ENCODE results near the gene HIRIP3. TPM values are rescaled to one million over a fixed set of nuclear protein-coding genes. Genes with fewer than 3 reads are reported as not detected.

HIRIP3 gene
- total and polyA plus RNA-seq, 2 experiments from 2014 or later: 3.2 to 11.9 TPM

DNA sequence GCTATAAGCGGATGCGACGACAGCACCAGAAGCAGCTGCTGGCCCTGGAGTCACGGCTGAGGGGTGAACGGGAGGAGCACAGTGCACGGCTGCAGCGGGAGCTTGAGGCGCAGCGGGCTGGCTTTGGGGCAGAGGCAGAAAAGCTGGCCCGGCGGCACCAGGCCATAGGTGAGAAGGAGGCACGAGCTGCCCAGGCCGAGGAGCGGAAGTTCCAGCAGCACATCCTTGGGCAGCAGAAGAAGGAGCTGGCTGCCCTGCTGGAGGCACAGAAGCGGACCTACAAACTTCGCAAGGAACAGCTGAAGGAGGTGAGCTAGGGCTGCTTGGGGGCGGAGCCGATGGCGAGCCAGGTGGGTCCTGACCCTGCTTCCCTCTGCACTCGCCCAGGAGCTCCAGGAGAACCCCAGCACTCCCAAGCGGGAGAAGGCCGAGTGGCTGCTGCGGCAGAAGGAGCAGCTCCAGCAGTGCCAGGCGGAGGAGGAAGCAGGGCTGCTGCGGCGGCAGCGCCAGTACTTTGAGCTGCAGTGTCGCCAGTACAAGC is 10.1 kb downstream of the HIRIP3 start:
- no peak for DNase-seq
- H3K27me3 ChIP-seq (replicated peaks; ENCODE audit: insufficient read depth): no peaks in the 10 kb centered on the region
- H3K27ac ChIP-seq: no peak overlapping the region
- H4K20me1 ChIP-seq (ENCODE audit: insufficient read depth): no peaks in the 10 kb centered on the region
- 0 out of 2 replicates have a peak, but pooled peaks cover 6% of the 10 kb centered on the region for H3K79me2 ChIP-seq (ENCODE audit: insufficient read depth)
- H3K4me3 ChIP-seq: no peak overlapping the region
- TF ChIP-seq EZH2phosphoT487 (IDR thresholded peaks at IDR 0.05; ENCODE audit: insufficient read depth, low read depth): no peak
- TF ChIP-seq EZH2 (IDR thresholded peaks at IDR 0.05; ENCODE audit: insufficient read depth, poor library complexity, severe bottlenecking): no peak
- H3K4me2 ChIP-seq (ENCODE audit: unreplicated experiment): no peak overlapping the region
- no peaks in the 10 kb centered on the region for H3K4me1 ChIP-seq (ENCODE audit: insufficient read depth)
- no peaks in the 10 kb centered on the region for H3K9me3 ChIP-seq (ENCODE audit: low read depth)
- WGBS, 2 experiments (ENCODE audit: low coverage in 1 of 2, low lambda C conversion rate in 2 of 2, missing lambda C conversion rate in 2 of 2): 93 to 94% methylated on average over 26 to 28 of the region's 28 CpGs
- H2AFZ ChIP-seq: no peak overlapping the region
- H3F3A ChIP-seq (ENCODE audit: insufficient read depth): peaks cover 6% of the 10 kb centered on the region; the same call in 1 of the 2 replicates
- no peak overlapping the region for H3K9ac ChIP-seq
- no peaks in the 10 kb centered on the region for H3K9me2 ChIP-seq (ENCODE audit: insufficient read depth)
- in situ Hi-C loops (cut with MboI): no loop called here
- peaks cover 37% of the 10 kb centered on the region; the same call in 1 of the 2 replicates for H3K36me3 ChIP-seq (ENCODE audit: low read depth)

DNA sequence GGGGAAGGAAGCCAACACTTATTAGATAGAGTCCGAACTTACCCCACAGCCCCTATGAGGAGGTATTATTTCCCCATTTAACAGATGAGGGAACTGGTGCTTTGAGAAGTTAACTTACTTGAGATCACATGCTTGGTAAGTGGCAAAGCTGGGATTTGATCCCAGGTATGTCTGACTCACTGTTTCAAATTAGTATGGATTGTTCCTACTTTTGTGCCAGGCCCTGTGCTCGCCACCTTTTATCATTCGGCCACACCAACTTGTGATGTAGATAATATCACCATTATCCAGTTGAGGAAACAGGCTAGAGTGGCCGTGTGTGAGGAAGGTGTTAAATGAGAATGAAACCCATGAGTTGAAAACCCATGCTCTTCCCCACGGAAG is 10.7 kb downstream of the HIRIP3 start:
- no peaks in the 10 kb centered on the region for H3K9me3 ChIP-seq (ENCODE audit: low read depth)
- no peaks in the 10 kb centered on the region for H4K20me1 ChIP-seq (ENCODE audit: insufficient read depth)
- H3K36me3 ChIP-seq (ENCODE audit: low read depth): peaks cover 43% of the 10 kb centered on the region; the same call in 1 of the 2 replicates
- H3K4me3 ChIP-seq: no peak overlapping the region
- no peaks in the 10 kb centered on the region for H3K9me2 ChIP-seq (ENCODE audit: insufficient read depth)
- no peak overlapping the region for H2AFZ ChIP-seq
- H3K4me1 ChIP-seq (ENCODE audit: insufficient read depth): no peaks in the 10 kb centered on the region
- H3K27me3 ChIP-seq (replicated peaks; ENCODE audit: insufficient read depth): no peaks in the 10 kb centered on the region
- no peak overlapping the region for H3K27ac ChIP-seq
- DNase-seq: no peak
- peaks cover 1% of the 10 kb centered on the region; the same call in 1 of the 2 replicates for H3F3A ChIP-seq (ENCODE audit: insufficient read depth)
- no peak overlapping the region for H3K4me2 ChIP-seq (ENCODE audit: unreplicated experiment)
- in situ Hi-C loops (cut with MboI): no loop called here
- 89 to 90% methylated on average over 5 of the region's 5 CpGs for WGBS, 2 experiments (ENCODE audit: low coverage in 1 of 2, low lambda C conversion rate in 2 of 2, missing lambda C conversion rate in 2 of 2)
- H3K9ac ChIP-seq: no peak overlapping the region
- TF ChIP-seq EZH2 (IDR thresholded peaks at IDR 0.05; ENCODE audit: insufficient read depth, poor library complexity, severe bottlenecking) (no peak), EZH2phosphoT487 (IDR thresholded peaks at IDR 0.05; ENCODE audit: insufficient read depth, low read depth) (no peak)
- H3K79me2 ChIP-seq (ENCODE audit: insufficient read depth): 0 out of 2 replicates have a peak, but pooled peaks cover 7% of the 10 kb centered on the region

DNA sequence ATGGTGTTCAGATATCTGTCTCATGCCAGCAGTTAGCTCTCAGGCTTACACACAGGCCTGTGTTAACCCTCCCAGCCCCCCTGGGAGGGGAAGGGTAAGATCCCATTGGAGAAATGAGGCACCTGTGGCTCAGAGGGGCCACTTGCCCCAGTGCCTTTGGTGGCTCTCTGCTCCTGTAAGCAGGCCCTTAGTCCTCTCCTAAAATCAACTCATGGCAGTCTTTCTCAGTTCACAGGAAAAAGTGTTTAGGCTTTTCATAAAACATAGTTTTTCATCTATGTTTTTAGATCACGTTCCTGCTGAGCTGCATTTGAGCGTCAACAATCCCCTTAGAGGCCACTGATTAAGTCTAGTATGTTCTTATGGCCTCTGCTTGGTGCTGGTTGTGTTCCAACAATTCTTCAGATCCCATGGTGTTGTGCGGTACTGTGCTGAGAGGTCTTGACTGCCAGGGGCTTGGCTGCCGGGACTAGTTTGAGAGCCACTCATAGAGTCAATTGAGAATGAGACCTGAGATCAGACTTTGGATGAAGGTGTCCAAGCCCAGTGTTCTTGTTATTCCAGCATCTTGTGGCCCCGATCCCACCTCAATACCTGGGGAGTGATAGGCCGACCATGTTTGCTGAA is 11.2 kb downstream of the HIRIP3 start:
- H2AFZ ChIP-seq: no peak overlapping the region
- H3K4me2 ChIP-seq (ENCODE audit: unreplicated experiment): no peak overlapping the region
- no peaks in the 10 kb centered on the region for H3K4me1 ChIP-seq (ENCODE audit: insufficient read depth)
- no peaks in the 10 kb centered on the region for H3F3A ChIP-seq (ENCODE audit: insufficient read depth)
- H3K9me3 ChIP-seq (ENCODE audit: low read depth): no peaks in the 10 kb centered on the region
- H3K27me3 ChIP-seq (replicated peaks; ENCODE audit: insufficient read depth): no peaks in the 10 kb centered on the region
- no peak overlapping the region for H3K4me3 ChIP-seq
- no peak for DNase-seq
- H3K9ac ChIP-seq: 0 out of 2 replicates have a peak overlapping the region, but pooled peaks have one; percentile 5
- WGBS, 2 experiments (ENCODE audit: low coverage in 1 of 2, low lambda C conversion rate in 2 of 2, missing lambda C conversion rate in 2 of 2): 82 to 84% methylated on average over 6 of the region's 6 CpGs
- H3K36me3 ChIP-seq (ENCODE audit: low read depth): peaks cover 45% of the 10 kb centered on the region; the same call in 1 of the 2 replicates
- H3K9me2 ChIP-seq (ENCODE audit: insufficient read depth): no peaks in the 10 kb centered on the region
- in situ Hi-C loops (cut with MboI): no loop called here
- no peak for TF ChIP-seq EZH2phosphoT487 (IDR thresholded peaks at IDR 0.05; ENCODE audit: insufficient read depth, low read depth)
- peaks cover 12% of the 10 kb centered on the region; the same call in 1 of the 2 replicates for H3K79me2 ChIP-seq (ENCODE audit: insufficient read depth)
- no peaks in the 10 kb centered on the region for H4K20me1 ChIP-seq (ENCODE audit: insufficient read depth)
- no peak overlapping the region for H3K27ac ChIP-seq

GRCh38 chr16:29983420-29984136 is 11.8 kb downstream of the HIRIP3 start:
- Histone ChIP-seq H3K79me2 (ENCODE audit: insufficient read depth) (peaks cover 18% of the 10 kb centered on the region), H3K9ac (0 out of 2 replicates have a peak overlapping the region, but pooled peaks have one; percentile 5), H3K4me3 (no peak overlapping the region), H3K27ac (peak overlapping the region; percentile 30; the same call in 1 of the 2 replicates), H3F3A (ENCODE audit: insufficient read depth) (no peaks in the 10 kb centered on the region), H3K9me2 (ENCODE audit: insufficient read depth) (no peaks in the 10 kb centered on the region), H4K20me1 (ENCODE audit: insufficient read depth) (no peaks in the 10 kb centered on the region), H3K27me3 (replicated peaks; ENCODE audit: insufficient read depth) (no peaks in the 10 kb centered on the region), H3K4me1 (ENCODE audit: insufficient read depth) (no peaks in the 10 kb centered on the region), H2AFZ (no peak overlapping the region), H3K36me3 (ENCODE audit: low read depth) (peaks cover 45% of the 10 kb centered on the region; the same call in 1 of the 2 replicates), H3K9me3 (ENCODE audit: low read depth) (no peaks in the 10 kb centered on the region), H3K4me2 (ENCODE audit: unreplicated experiment) (no peak overlapping the region)
- in situ Hi-C loops (cut with MboI): no loop called here
- 85 to 90% methylated on average over 12 of the region's 12 CpGs for WGBS, 2 experiments (ENCODE audit: low coverage in 1 of 2, low lambda C conversion rate in 2 of 2, missing lambda C conversion rate in 2 of 2)
- peak; percentile 73 for DNase-seq
- TF ChIP-seq EZH2phosphoT487 (IDR thresholded peaks at IDR 0.05; ENCODE audit: insufficient read depth, low read depth): no peak
- TF ChIP-seq EZH2 (IDR thresholded peaks at IDR 0.05; ENCODE audit: insufficient read depth, poor library complexity, severe bottlenecking): no peak

Data from GM23248 (cell line).